HG03575 (cell line): Measurements from ENCODE around the gene HOXB2.

Source experiments
- ATAC-seq: cut with Tn5 transposase; IDR thresholded peaks from one replicate; pipeline ENCODE4 v1.9.1; 2021; ENCODE audit not compliant: unreplicated experiment, insufficient number of reproducible peaks, low FRiP score; ENCODE audit errors: extremely low read depth

Gene HOXB2

DNA sequence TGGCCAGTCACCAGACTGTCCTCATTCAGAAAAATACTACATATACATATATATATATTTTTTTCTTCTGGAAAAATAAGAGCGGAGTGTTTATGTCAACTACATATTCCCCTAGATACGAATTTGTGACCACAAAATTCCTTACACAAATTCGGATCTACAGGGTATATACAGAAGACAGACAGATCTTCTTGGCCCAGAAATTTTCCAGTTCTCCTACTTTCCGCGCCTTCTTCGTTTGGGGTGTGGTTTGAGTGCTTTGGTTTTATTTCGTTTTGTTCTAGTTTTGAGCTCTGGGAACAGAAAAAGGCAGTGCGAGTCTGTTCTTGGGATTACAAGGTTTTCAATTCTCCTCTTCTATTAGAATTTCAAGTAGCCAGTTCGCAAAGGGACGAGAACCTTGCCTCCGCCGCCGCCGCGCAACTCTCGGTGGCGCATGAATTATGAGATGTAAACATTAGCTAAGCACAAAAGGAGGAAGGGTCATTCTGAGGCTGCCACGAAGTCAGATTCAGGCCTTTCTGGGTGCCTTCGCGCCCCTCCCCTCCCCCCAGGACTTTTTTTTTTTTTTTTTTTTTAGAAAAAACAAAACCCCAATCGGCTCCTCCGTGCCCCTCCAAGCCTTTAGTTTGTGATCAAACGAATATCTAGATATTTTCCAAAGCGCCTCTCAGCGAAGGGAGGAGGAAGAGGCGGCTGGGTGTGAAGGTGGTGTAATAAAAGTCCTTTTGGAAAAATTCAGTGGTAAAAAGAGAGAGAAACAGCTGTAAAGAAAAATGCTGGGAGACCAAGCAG lies 35.0 kb upstream of the HOXB2 start:
- no peak for ATAC-seq

DNA sequence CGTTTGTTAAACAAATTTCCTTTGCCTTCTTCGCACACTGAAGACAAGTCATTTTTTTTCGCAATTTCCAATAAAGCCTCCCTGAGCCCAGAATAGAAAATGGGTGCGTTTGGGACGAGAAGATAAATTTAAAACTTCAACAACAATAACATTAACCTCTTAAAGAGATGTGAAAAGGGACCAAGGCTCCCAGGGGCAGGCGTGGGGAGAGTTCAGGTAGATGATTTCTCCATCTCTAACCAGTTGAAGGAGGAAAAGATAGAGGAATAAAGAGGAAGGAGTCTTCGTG lies 34.5 kb upstream of the HOXB2 start:
- no peak for ATAC-seq

DNA sequence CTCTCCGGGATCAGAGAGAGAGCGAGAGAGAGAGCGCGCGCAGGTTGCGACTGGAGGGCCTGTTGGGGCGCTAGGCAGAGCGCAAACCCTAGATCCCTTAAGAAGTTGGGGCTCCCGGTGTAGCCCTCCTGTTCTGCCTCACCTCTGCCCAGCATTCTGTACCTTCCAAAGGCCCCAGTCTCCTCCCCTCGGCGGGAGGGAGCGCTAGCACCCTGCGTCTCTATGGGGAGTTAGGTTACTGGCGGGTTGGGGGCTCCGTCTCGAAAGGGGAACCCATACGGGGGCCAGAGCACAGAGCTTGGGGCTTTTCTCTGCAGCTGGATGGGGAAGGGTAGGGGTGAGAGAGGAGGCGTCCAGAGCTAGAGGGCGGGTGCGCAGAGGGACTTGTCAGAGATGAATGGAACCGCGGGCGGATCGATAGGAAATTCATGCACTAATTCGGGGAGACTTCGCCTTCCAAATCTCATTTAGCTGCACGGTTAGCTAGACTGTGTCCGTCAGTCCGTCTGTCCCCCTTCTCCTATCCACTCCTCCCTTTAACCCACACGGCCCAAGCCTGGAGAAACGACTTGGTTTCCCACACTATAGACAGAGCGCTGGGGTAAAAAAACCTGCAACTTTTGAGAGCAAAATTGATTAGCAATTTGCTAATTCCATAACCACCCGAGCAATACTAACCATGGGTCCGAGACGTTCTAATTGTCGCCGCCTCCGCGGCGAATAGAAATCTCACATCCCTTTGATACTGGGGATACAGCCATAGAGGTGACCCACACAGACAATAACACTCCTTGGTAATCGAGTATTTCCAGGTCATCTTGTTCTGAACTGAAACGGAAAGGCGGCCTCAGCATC lies 33.9 kb upstream of the HOXB2 start:
- no peak for ATAC-seq

DNA sequence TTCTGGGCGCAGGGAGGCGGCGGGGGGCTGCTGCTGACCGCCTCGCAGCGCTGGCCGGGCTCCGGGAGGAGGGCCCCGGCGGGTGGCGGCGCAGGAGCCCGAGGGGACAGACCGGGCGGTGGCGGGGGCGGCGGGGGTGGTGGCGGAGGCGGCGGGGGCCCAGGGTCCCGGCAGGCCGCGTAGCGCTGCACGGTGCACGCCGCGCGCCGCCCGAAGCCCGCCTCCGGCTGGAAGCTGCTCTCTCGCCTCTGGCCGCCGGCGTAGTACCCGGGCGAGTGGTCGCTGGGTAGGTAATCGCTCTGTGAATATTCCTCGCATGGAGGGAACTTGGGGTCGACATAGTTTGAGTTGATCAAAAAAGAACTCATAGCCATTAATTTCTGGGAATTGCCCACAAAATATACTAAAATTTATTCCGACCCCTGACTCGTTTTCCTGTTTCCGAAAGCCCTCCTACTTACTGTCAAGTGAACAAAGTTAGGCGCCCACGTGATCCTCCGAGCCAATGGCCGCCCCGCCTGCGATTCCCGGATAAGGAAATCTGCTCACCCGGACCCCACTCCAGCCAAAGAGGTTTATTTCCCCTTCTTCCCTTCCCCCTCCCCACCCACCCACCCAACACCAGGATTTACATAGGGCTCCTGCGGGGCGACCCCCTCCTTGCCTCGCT lies 33.2 kb upstream of the HOXB2 start, which contains the start of gene HOXB4:
TSS of gene HOXB4 (minus strand) at position 405 of the 670 bp plus-strand sequence. CDS start at position 374, 31 bp downstream.
- no peak for ATAC-seq

DNA sequence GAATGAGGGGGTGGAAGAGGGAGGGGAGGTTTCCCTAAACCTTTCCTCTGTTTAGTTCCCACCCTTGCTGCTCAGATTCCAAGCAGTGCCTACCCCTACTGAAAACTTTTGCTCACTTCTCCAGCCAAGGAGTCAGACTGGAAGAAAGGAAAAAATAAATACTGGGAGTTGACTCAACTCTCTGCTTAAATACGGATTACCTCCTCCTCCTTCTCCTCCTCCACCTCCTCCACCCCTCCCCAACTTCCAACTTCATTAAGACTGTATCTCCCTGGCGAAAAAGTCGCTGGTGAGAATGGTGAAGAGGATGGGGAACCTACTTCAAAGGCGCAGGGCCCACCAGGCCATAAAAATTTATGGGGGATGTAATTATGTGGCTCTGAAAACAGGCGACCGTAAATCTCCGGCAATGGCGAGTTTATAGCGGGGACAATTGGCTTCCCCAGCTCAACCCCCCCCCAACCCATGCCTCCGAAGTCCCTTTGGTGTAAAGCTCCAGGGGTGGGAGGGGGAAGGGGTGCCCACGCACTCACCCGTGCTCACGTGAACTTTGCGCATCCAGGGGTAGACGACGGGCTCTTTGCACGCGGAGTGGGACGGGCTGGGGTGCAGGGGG lies 32.5 kb upstream of the HOXB2 start:
- ATAC-seq: no peak

DNA sequence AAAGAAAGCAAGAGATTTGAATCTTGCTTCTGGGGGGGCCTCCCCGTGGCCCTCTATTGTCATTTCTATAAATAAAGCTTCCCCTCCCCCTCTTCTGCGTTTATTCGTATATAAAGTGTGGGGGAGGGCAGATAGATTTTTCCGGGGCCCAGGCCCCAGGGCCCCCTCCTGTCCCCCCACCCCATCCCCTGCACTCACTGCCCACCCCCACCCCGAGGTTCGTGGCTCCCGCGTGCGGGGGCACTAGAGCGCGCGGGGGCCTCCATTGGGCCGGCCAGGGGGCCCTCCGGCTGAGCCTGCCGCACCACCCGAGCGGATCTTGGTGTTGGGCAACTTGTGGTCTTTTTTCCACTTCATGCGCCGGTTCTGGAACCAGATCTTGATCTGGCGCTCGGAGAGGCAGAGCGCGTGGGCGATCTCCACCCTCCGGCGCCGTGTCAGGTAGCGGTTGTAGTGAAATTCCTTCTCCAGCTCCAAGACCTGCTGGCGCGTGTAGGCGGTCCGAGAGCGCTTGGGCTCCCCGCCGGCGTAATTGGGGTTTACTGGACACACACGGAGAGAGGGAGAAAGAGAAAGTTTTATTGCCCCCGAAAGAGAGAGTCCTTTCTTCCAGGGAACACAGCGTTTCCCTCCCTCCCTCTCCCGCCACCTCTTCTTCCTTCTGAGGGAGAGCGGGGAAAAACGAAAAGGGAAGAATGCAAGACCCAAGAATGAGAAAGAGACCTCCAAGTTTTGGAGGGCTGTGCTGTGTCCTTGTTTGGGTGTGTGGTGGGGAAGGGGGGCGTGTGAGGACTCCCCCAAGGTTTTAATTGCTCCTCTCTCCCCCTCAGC lies 31.8 kb upstream of the HOXB2 start:
- no peak for ATAC-seq

DNA sequence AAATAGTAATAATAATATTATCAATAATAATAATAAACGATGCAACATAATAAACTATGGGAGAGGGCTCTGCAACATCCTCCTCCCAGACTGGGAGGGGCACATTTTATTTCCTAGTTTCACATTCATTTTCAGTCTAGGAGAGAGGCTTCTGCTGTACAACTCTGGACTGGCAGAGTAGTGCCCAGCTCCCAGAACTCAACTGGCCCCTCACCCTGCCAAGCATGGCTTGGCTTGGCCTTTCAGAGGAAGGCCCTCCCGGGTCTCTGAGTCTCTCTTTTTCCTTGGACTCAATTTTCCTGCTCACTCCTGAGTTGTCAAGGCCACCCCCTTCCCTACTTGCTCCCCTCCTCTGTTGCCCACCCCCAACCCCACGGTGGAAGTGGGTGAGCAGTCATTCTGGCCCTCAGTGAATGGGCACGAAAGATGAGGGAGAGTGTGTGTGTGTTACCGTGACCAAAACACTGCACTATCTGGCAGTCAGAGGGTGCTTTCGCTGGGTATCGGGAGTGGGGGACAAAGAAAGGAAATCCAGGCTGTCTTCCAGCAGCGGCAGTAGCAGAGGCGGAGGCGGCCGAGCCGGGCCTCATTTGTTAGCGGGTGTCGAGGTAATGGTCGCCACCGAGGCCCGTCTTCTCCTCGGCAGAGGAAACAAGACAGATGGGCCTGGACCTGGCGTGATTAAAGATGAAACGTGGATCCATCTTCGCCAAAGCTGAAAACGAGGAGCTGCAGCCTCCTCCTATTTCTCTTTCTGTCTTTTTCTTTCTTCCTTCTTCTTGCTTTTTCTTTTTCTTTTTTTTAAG lies 31.0 kb upstream of the HOXB2 start:
- no peak for ATAC-seq

DNA sequence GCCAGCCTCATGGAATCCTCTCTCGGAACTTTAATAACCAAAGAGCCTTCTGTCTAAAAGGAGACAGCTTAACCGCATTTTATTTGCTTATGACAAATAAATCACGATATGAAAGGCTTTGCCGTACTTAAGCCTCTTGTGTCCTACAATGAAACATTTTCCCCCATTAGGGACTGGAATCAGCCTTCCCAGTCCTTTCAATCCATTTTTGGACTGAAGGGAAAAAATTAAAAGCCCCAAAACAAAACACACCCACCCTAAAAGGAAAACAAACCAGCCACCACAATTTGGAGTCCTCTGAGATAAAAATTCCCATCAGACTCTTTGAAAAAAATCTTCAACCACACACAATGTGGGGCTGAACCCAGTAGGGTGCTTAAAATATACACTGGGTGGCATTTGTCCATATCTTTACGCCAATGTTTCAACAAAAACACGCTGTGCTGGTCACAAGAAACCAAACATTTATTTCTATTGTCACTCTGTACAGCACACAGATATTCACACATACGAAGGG lies 30.2 kb upstream of the HOXB2 start:
- ATAC-seq: no peak

DNA sequence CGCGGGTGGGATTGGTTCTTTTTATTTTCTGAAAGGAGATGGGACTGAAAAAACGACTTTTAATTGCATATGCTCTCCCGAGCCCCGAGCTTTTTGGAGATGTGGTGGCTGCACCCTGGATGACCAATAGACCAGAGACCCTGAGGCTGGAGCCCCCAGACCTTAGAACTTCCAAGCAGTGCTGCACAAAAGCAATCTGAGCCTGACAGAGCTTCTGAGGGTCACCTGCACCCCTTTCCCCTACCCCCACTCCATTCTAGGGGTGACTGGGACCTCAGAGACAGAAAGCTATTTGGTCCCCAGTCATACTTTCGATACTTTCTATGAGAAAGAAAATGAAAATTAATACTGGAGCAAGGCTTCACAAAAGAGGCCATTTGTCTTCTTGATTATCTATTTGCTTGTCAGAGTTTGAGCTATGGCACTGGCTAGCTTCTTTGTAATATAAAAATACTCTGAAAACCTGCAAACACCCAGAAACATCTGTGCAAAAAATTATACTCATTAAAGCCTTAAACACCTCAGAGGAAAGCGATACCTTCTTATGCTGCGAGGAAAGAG lies 29.7 kb upstream of the HOXB2 start:
- ATAC-seq: no peak

DNA sequence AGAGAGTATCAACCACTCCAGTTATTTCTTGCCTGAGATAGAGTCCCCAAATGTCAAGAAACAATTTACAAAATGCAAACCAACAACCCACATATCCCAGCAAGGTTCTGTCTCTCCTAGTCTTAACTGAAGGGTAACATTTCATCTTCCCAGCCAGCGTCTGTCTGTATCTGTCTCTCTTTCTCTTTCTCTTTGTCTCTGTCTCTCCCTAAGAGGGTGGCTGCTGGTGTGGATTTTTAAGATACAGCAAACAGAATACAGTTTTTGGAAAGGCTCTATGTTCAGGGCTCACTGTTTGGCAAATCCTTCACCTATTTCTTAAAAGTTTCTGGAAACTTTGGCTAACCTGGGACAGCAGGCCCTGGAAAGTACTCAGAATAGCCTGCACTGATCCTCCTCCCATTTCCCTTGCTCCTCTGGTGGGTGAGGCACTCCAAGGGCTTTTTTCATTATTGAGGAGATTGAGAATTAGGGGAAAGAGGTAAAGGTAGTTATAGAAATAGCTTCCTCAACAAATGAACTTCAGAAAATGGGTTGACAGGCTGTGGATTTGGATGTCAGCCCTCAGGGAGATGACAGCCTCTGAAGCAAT lies 27.0 kb upstream of the HOXB2 start:
- no peak for ATAC-seq

DNA sequence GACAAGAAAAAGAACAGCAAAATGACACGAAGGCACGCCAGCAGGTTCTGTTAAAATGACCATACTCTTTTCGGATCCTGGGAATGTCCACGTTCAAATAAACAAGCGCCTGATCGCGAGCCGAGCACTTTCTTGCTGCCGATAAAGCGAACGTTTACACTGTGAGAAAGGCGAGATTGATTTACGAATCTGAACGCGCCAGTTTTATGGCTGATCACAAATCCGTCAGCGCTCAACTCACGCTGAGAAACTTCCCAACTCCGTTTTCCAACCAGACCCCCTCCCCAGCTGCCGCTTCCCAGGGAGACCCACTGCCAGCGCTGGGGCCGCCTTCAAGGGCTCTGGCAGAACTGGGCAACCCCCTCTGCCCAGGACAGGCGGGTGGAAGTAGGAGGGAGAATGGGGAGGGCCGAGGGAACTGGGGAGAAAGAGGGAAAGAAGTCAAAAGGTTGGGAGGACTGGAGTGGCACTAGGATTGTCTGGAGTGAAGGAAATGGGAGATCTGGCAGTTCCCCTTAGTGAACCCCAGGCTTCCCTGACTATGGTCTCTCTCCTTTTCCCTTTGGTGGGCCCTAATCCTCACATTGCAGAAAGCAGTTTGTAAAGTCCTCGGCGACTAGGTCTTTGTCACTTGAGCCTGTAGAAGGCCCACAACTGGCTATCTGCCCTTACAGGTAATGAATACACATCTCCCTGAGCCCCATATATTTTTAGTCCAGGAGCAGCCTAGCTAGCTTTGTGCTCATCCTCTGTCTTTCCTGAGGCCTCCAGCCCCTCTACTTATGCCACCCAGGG lies 26.3 kb upstream of the HOXB2 start:
- ATAC-seq: no peak

DNA sequence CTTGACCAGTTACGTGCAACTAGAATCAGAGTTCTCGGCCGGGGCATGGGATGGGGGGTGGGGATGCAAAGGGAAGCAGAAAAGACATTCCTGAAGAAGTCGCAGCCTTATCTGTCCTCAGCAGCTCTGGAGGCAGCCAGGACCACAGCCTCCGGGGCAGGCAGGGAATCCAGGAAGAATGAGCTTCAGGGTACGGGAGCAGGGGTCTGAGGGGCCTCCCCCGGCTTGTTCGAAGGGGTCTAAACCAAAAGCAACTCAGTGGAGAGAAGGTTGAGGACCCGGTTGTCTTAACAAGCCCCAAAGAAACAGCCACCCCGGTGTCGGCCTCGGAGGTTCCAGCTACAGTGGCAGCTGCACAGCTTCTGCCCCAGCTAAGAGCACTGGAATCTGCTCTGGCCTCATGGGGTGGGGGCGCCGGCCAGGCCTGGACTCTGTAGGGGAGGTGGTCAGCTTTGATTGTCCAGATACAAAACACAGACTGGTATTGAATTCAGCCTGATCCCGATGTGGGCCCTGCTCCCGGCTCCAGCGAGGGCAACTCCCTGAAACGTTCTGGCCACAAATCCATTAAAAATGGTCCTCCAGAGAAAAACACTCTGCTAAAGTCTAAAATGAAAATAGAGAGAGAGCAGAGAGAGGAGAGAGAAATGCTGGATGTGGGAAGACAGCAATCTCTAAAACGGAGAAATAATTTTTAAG lies 25.6 kb upstream of the HOXB2 start:
- no peak for ATAC-seq

DNA sequence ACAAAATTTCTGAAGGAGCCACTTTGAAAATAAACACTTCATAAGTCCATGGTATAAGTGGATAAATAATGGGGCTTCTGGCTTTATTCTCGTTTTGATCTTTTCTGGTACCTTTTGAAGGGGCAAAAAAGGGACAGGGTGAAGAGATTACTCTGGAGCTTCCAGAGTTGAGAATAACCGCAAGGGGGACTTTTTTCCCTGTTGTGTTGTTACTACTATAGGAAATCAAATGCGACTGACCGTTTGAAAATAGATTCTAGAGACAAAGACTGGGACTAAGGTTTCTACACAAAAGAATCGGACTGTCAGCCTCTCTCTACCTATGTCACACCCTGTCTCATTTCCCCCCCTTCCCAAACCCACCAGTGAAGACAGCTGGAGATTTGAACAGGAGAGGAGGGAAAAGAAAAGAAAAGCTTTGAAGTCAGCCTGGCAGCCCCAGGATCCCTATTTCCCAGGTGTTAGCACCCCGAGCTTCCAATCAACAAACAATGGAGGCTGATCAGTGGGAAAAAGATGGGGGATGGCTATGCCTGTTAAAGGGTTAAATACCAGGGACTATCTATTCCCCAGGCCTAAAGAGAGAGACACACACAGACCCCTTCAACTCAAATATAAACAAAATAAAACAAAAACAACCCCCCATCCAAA lies 24.9 kb upstream of the HOXB2 start:
- no peak for ATAC-seq

DNA sequence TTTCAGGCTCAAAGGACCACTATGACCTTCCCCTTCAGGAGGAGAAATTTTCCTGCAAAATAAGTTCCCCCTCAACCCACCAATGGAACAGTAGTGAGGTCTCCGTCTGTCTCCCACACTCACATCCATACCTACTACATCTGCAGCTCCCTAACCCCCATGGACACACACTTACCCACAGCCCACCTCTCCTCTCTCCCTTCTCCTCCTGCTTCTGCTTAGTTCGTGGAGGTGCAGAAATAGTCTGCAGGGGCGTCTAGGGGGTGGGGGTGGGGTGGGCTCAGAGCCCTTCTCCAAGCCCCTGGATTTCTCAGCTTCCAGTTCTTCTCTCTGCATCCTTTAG lies 24.3 kb upstream of the HOXB2 start:
- ATAC-seq: no peak

DNA sequence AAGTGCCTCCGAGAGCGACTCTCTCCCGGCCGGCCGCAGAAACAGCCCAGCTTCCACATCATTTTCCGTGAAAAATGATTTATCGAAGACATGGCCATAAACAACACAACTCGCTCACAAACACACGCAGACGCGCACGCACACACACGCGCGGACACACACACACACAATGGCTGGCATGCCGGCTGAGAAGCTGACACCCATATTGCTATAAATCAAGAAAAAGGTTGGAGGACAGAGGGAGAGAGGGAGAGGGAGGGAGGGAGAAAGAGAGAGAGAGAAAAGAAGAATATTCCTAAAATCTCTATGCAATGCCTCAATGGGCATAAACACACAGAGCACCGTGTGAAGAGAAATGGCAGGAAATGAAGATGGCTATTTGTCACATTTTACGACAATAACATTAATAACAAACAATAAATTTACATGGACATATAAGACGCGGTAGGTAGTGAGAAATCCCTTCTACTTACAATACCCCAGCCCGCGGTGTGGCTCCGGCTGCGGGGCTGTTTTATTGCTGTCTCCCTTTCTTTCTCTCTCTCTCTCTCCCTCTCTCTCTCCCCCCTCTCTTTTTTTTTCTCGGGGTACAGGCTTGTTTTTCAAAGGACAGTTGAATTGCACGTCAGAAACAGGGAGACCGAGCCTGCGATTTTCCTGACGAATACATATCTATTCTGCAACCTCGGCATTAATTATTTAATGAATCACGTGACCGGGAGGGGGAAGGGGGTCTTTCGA lies 23.8 kb upstream of the HOXB2 start:
- ATAC-seq: no peak
